Prostate gland (tissue), 2 donors: ENCODE data around the gene ERICH3. TPM values are rescaled to one million over a fixed set of nuclear protein-coding genes. Genes with fewer than 3 reads are reported as not detected.

ENCODE experiments used
- DNase-seq: peaks from one replicate; pipeline ENCODE4 v3.0.0-alpha.2; 2019; ENCODE audit warnings: low spot score
- H3K27ac ChIP-seq, 2 donors: fragments of 200-600 bp; sonication (generic); 2 replicates each; pipeline ENCODE4 v1.5.1; 2017 to 2019
- H3K27me3 ChIP-seq: fragments of 200-600 bp; sonication (generic); replicated peaks from 2 replicates; pipeline ENCODE4 v1.5.1; 2019; ENCODE audit not compliant: insufficient read depth
- H3K36me3 ChIP-seq, 2 donors: fragments of 200-600 bp; sonication (generic); 1 replicate in 1 of 2; 2 replicates in 1 of 2; pipeline versions ENCODE4 v1.5.1 to v1.8.1; 2017 to 2019
- H3K4me1 ChIP-seq: fragments of 200-600 bp; sonication (generic); replicated peaks from 2 replicates; pipeline ENCODE4 v1.5.1; 2019
- H3K4me3 ChIP-seq, 2 donors: fragments of 200-600 bp; sonication (generic); 2 replicates each; pipeline ENCODE4 v1.5.1; 2017 to 2019
- H3K9me3 ChIP-seq: fragments of 200-600 bp; sonication (generic); 2 replicates; pipeline ENCODE4 v1.5.1; 2017
- CTCF ChIP-seq, 4 experiments: fragments of 200-600 bp in 2 of 4; fragments of 450-650 bp in 2 of 4; sonication (generic) in 2 of 4; IDR thresholded peaks; 1 replicate in 3 of 4; 2 replicates in 1 of 4; pipeline ENCODE4 v1.5.1; 2016 to 2019; ENCODE audit warnings: antibody characterized with exemption in 4 of 4, mild to moderate bottlenecking in 2 of 4, moderate library complexity in 2 of 4
- POLR2A ChIP-seq: fragments of 450-650 bp; IDR thresholded peaks from one replicate; pipeline ENCODE4 v1.6.1; 2016; ENCODE audit warnings: antibody characterized with exemption, mild to moderate bottlenecking
- POLR2AphosphoS5 ChIP-seq: sonication (generic); formaldehyde crosslinking; IDR thresholded peaks from one replicate; pipeline ENCODE4 v1.6.1; 2017; ENCODE audit warnings: antibody characterized with exemption
- WGBS: methylation state at CpG from one replicate; pipeline ENCODE4 v1.1.5; 2018; 5-methylcytosine and 5-hydroxymethylcytosine counted together
- intact Hi-C: fragments of 100-400 bp; cut with DNase I; formaldehyde crosslinking; loops from one replicate; pipeline ENCODE4 v1.14.2; 2022
- total RNA-seq, 2 donors: library from RNA; depleted of rRNA; stranded (reverse); fragments of >200 nt; gene quantifications; one replicate each; pipeline ENCODE4 v1.1.0, GENCODE V29; 2016

The ERICH3 gene
- total RNA-seq, 2 donors from 2014 or later, result 3.3 TPM; not detected in 1

- 94% methylated on average over 1 of the region's 1 CpG for WGBS
- Histone ChIP-seq H3K4me3 (no peak overlapping the region), H3K9me3 (no peaks in the 10 kb centered on the region), H3K36me3 (no peaks in the 10 kb centered on the region), H3K4me1 (no peaks in the 10 kb centered on the region), H3K27ac (no peak overlapping the region), H3K27me3 (no peaks in the 10 kb centered on the region)
- TF ChIP-seq POLR2AphosphoS5, result no peak
- TF ChIP-seq CTCF (IDR thresholded peaks at IDR 0.05), result no peak
- TF ChIP-seq POLR2A, result no peak
- DNase-seq, result no peak
- intact Hi-C loops, result no loop called here
Measured at GRCh38 chr1:74654708-74655107, 18.9 kb downstream of the ERICH3 start.

- intact Hi-C loops, result no loop called here
- H3K9me3 ChIP-seq, result no peaks in the 10 kb centered on the region
- H3K27me3 ChIP-seq, result no peaks in the 10 kb centered on the region
- no peak overlapping the region for H3K27ac ChIP-seq
- H3K4me1 ChIP-seq, result no peaks in the 10 kb centered on the region
- no peaks in the 10 kb centered on the region for H3K36me3 ChIP-seq
- no peak overlapping the region for H3K4me3 ChIP-seq
- no peak for DNase-seq
- TF ChIP-seq POLR2AphosphoS5 (no peak), CTCF (IDR thresholded peaks at IDR 0.05) (no peak), POLR2A (no peak)
- 26% methylated on average over 7 of the region's 7 CpGs for WGBS
Measured at GRCh38 chr1:74652711-74653139, 20.9 kb downstream of the ERICH3 start.

- Histone ChIP-seq H3K4me3 (no peak overlapping the region), H3K36me3 (no peaks in the 10 kb centered on the region), H3K4me1 (no peaks in the 10 kb centered on the region), H3K27me3 (no peaks in the 10 kb centered on the region), H3K27ac (no peak overlapping the region), H3K9me3 (no peaks in the 10 kb centered on the region)
- intact Hi-C loops, result no loop called here
- TF ChIP-seq POLR2A (no peak), POLR2AphosphoS5 (no peak), CTCF (IDR thresholded peaks at IDR 0.05) (no peak)
- DNase-seq, result no peak
- 71% methylated on average over 4 of the region's 4 CpGs for WGBS
Measured at GRCh38 chr1:74650561-74650960, 23.0 kb downstream of the ERICH3 start.

- DNase-seq, result no peak
- no peaks in the 10 kb centered on the region for H3K36me3 ChIP-seq
- H3K9me3 ChIP-seq, result no peaks in the 10 kb centered on the region
- TF ChIP-seq CTCF (IDR thresholded peaks at IDR 0.05) (no peak), POLR2AphosphoS5 (no peak), POLR2A (no peak)
- intact Hi-C loops, result no loop called here
- H3K4me3 ChIP-seq, result no peak overlapping the region
- H3K27me3 ChIP-seq, result no peaks in the 10 kb centered on the region
- H3K27ac ChIP-seq, result no peak overlapping the region
- H3K4me1 ChIP-seq, result no peaks in the 10 kb centered on the region
Measured at GRCh38 chr1:74641876-74642275, 31.7 kb downstream of the ERICH3 start.

GRCh38 chr1:74641161-74641560 lies 32.4 kb downstream of the ERICH3 start:
- Histone ChIP-seq H3K27ac (no peak overlapping the region), H3K36me3 (no peaks in the 10 kb centered on the region), H3K4me3 (no peak overlapping the region), H3K4me1 (no peaks in the 10 kb centered on the region), H3K9me3 (no peaks in the 10 kb centered on the region), H3K27me3 (no peaks in the 10 kb centered on the region)
- intact Hi-C loops, result no loop called here
- WGBS, result 81% methylated on average over 5 of the region's 5 CpGs
- DNase-seq, result no peak
- TF ChIP-seq POLR2AphosphoS5 (no peak), POLR2A (no peak), CTCF (IDR thresholded peaks at IDR 0.05) (no peak)
